GM21528 (cell line): ENCODE measurements around the gene LRRC58.

Experiments
- ATAC-seq: cut with Tn5 transposase; IDR thresholded peaks from one replicate; pipeline ENCODE4 v1.9.1; 2021; ENCODE audit warnings: mild to moderate bottlenecking, moderate library complexity; ENCODE audit not compliant: unreplicated experiment, low FRiP score

Gene LRRC58

GRCh38 chr3:120281261-120281660 is 67.9 kb downstream of the LRRC58 start:
- ATAC-seq: no peak

- no peak for ATAC-seq
Observed at GRCh38 chr3:120280566-120280965, 68.6 kb downstream of the LRRC58 start.

- ATAC-seq: no peak
Observed at GRCh38 chr3:120280026-120280425, 69.1 kb downstream of the LRRC58 start.

GRCh38 chr3:120276767-120277166 is 72.4 kb downstream of the LRRC58 start:
- no peak for ATAC-seq

GRCh38 chr3:120275618-120276017 is 73.5 kb downstream of the LRRC58 start:
- no peak for ATAC-seq

GRCh38 chr3:120274739-120275167 is 74.4 kb downstream of the LRRC58 start:
- ATAC-seq: no peak
